T-helper 9 cell (primary cell): ENCODE measurements around the gene PDCD7.
A peak's percentile ranks its signal among the peaks of the same experiment; 100 is the strongest.
"Not testable (repeated sequence)": the region's sequence is repeated elsewhere in the genome, so short reads cannot be mapped to it uniquely, and the experiment has no call there.

Experiments used
- DNase-seq: peaks from one replicate; pipeline ENCODE4 v3.0.0-alpha.2; 2020

Gene PDCD7

GRCh38 chr15:65088643-65089021 lies 45.0 kb downstream of the PDCD7 start:
- no peak for DNase-seq

- DNase-seq: no peak
Observed at GRCh38 chr15:65087873-65088642, 45.5 kb downstream of the PDCD7 start.

GRCh38 chr15:65087411-65087810 lies 46.2 kb downstream of the PDCD7 start:
- no peak for DNase-seq

- DNase-seq: no peak
Observed at GRCh38 chr15:65086680-65087111, 46.9 kb downstream of the PDCD7 start.

- no peak for DNase-seq
Observed at GRCh38 chr15:65085990-65086679, 47.5 kb downstream of the PDCD7 start.

GRCh38 chr15:65085207-65085753 lies 48.3 kb downstream of the PDCD7 start:
- no peak for DNase-seq

GRCh38 chr15:65084500-65085206 lies 49.0 kb downstream of the PDCD7 start:
- DNase-seq: no peak

GRCh38 chr15:65083262-65083701 lies 50.3 kb downstream of the PDCD7 start:
- DNase-seq: no peak

GRCh38 chr15:65082303-65082953 lies 51.2 kb downstream of the PDCD7 start:
- DNase-seq: no peak

GRCh38 chr15:65081758-65082157 lies 51.9 kb downstream of the PDCD7 start:
- DNase-seq: no peak

- no peak for DNase-seq
Observed at GRCh38 chr15:65081270-65081669, 52.3 kb downstream of the PDCD7 start.

GRCh38 chr15:65079580-65079979 lies 54.0 kb downstream of the PDCD7 start:
- no peak for DNase-seq

- peak; percentile 23 for DNase-seq
Observed at GRCh38 chr15:65077981-65078352, 55.6 kb downstream of the PDCD7 start.

- DNase-seq: no peak
Observed at GRCh38 chr15:65077291-65077980, 56.2 kb downstream of the PDCD7 start.

- DNase-seq: no peak
Observed at GRCh38 chr15:65076486-65077290, 56.9 kb downstream of the PDCD7 start, which contains the start of gene KBTBD13. Gene KBTBD13, plus strand, starts transcription at chr15:65076746. Its CDS starts 70 bp downstream, at chr15:65076816.

GRCh38 chr15:65075607-65076395 lies 57.8 kb downstream of the PDCD7 start:
- not testable (repeated sequence) for DNase-seq

- not testable (repeated sequence) for DNase-seq
Observed at GRCh38 chr15:65074946-65075345, 58.7 kb downstream of the PDCD7 start.

- no peak for DNase-seq
Observed at GRCh38 chr15:65072617-65073016, 61.0 kb downstream of the PDCD7 start.

GRCh38 chr15:65072027-65072426 lies 61.6 kb downstream of the PDCD7 start:
- DNase-seq: no peak

- no peak for DNase-seq
Observed at GRCh38 chr15:65071381-65071811, 62.2 kb downstream of the PDCD7 start.
